ENCODE results near the gene KIAA0232. TPM values are rescaled to one million over a fixed set of nuclear protein-coding genes. Genes with fewer than 3 reads are reported as not detected.

KIAA0232 gene
- total and polyA plus RNA-seq, 9 of the 15 experiments (the other 6 are each of a cell fraction or from before 2014, with no cell fraction given) = 3.5 to 17.4 (median 13.0) TPM

DNA sequence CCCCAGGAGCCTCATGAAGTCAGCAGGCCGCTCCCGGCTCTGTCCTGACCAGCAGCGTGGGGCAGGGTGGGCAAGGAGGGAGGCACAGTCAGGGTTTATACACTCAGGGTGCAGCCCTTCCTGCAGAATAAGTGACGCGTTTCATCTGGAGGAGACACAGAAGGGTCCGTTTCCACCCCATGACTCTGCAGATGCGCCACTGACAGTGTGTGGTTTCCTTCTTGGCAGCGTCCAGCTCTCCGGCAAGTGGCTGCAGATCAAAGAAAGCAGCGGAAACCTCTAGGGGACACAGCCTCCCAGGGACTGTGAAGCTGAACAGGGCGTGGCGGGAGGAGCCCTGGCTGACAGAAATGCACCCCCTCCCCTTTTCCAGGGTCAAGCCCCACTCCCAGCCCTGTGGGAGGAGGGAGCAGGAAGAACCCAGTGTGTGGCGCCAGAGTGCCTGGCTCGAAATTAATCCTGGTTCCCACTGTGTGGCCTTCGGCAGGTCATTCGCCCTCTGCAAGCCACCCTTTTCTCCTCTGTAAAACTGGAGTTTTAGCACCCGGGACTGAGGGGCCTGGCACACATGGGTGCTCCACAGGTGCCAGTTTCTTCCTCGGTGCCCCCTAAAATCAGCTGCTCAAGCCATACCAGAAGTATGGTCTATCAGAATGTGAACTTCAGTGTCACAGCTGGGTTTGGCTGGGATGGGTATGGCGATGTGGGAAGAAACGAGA lies 109.8 kb downstream of the KIAA0232 start (continued):
- TF ChIP-seq, protein P1, sequence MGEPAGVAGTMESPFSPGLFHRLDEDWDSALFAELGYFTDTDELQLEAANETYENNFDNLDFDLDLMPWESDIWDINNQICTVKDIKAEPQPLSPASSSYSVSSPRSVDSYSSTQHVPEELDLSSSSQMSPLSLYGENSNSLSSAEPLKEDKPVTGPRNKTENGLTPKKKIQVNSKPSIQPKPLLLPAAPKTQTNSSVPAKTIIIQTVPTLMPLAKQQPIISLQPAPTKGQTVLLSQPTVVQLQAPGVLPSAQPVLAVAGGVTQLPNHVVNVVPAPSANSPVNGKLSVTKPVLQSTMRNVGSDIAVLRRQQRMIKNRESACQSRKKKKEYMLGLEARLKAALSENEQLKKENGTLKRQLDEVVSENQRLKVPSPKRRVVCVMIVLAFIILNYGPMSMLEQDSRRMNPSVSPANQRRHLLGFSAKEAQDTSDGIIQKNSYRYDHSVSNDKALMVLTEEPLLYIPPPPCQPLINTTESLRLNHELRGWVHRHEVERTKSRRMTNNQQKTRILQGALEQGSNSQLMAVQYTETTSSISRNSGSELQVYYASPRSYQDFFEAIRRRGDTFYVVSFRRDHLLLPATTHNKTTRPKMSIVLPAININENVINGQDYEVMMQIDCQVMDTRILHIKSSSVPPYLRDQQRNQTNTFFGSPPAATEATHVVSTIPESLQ (CRISPR knock-in tag; IDR thresholded peaks at IDR 0.05) = 0 out of 2 replicates have a peak, but pooled peaks have one; percentile 22
- TF ChIP-seq CHCHD3 (CRISPR knock-in tag; IDR thresholded peaks at IDR 0.05) (no peak), ZNF778 (CRISPR knock-in tag; IDR thresholded peaks at IDR 0.05) (no peak), ZNF57 (CRISPR knock-in tag; IDR thresholded peaks at IDR 0.05) (no peak), NONO (IDR thresholded peaks at IDR 0.05; ENCODE audit: low read depth in 2 of 2, low read length in 1 of 2) (no peak), LCOR (CRISPR knock-in tag; IDR thresholded peaks at IDR 0.05) (no peak), ZNF695 (CRISPR knock-in tag; IDR thresholded peaks at IDR 0.05) (no peak), EP400 (IDR thresholded peaks at IDR 0.05) (peak; percentile 47), SRSF7 (optimal IDR thresholded peaks at IDR 0.05; ENCODE audit: low read depth, low read length) (no peak), FOSL1 (tag; conservative IDR thresholded peaks at IDR 0.05) (no peak), TAF1 (IDR thresholded peaks at IDR 0.05; ENCODE audit: control insufficient read depth, extremely low read depth, insufficient read depth, low read length, severe bottlenecking) (peak; percentile 38), ZNF384 (IDR thresholded peaks at IDR 0.05; ENCODE audit: low read depth, low read length) (no peak)
- TF ChIP-seq, protein P2, sequence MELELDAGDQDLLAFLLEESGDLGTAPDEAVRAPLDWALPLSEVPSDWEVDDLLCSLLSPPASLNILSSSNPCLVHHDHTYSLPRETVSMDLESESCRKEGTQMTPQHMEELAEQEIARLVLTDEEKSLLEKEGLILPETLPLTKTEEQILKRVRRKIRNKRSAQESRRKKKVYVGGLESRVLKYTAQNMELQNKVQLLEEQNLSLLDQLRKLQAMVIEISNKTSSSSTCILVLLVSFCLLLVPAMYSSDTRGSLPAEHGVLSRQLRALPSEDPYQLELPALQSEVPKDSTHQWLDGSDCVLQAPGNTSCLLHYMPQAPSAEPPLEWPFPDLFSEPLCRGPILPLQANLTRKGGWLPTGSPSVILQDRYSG (tag; conservative IDR thresholded peaks at IDR 0.05; ENCODE audit: low read depth) = no peak
- TF ChIP-seq, protein P3, sequence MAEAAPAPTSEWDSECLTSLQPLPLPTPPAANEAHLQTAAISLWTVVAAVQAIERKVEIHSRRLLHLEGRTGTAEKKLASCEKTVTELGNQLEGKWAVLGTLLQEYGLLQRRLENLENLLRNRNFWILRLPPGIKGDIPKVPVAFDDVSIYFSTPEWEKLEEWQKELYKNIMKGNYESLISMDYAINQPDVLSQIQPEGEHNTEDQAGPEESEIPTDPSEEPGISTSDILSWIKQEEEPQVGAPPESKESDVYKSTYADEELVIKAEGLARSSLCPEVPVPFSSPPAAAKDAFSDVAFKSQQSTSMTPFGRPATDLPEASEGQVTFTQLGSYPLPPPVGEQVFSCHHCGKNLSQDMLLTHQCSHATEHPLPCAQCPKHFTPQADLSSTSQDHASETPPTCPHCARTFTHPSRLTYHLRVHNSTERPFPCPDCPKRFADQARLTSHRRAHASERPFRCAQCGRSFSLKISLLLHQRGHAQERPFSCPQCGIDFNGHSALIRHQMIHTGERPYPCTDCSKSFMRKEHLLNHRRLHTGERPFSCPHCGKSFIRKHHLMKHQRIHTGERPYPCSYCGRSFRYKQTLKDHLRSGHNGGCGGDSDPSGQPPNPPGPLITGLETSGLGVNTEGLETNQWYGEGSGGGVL (CRISPR knock-in tag; IDR thresholded peaks at IDR 0.05) = no peak
- TF ChIP-seq, protein P4, sequence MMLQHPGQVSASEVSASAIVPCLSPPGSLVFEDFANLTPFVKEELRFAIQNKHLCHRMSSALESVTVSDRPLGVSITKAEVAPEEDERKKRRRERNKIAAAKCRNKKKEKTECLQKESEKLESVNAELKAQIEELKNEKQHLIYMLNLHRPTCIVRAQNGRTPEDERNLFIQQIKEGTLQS (IDR thresholded peaks at IDR 0.05) = no peak
- TF ChIP-seq, protein P4 (CRISPR knock-in tag; conservative IDR thresholded peaks at IDR 0.05) = no peak
- TF ChIP-seq, protein P5, sequence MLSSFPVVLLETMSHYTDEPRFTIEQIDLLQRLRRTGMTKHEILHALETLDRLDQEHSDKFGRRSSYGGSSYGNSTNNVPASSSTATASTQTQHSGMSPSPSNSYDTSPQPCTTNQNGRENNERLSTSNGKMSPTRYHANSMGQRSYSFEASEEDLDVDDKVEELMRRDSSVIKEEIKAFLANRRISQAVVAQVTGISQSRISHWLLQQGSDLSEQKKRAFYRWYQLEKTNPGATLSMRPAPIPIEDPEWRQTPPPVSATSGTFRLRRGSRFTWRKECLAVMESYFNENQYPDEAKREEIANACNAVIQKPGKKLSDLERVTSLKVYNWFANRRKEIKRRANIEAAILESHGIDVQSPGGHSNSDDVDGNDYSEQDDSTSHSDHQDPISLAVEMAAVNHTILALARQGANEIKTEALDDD (IDR thresholded peaks at IDR 0.05) = no peak
- TF ChIP-seq, protein P6, sequence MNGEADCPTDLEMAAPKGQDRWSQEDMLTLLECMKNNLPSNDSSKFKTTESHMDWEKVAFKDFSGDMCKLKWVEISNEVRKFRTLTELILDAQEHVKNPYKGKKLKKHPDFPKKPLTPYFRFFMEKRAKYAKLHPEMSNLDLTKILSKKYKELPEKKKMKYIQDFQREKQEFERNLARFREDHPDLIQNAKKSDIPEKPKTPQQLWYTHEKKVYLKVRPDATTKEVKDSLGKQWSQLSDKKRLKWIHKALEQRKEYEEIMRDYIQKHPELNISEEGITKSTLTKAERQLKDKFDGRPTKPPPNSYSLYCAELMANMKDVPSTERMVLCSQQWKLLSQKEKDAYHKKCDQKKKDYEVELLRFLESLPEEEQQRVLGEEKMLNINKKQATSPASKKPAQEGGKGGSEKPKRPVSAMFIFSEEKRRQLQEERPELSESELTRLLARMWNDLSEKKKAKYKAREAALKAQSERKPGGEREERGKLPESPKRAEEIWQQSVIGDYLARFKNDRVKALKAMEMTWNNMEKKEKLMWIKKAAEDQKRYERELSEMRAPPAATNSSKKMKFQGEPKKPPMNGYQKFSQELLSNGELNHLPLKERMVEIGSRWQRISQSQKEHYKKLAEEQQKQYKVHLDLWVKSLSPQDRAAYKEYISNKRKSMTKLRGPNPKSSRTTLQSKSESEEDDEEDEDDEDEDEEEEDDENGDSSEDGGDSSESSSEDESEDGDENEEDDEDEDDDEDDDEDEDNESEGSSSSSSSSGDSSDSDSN (IDR thresholded peaks at IDR 0.05; ENCODE audit: borderline replicate concordance in 1 of 2, low read depth in 2 of 2, low read length in 2 of 2) = no peak

Measured in K562 (cell line).